Measurements from ENCODE around the gene VAT1L.
"Not testable (repeated sequence)": the region's sequence is repeated elsewhere in the genome, so short reads cannot be mapped to it uniquely, and the experiment has no call there.

VAT1L gene

DNA sequence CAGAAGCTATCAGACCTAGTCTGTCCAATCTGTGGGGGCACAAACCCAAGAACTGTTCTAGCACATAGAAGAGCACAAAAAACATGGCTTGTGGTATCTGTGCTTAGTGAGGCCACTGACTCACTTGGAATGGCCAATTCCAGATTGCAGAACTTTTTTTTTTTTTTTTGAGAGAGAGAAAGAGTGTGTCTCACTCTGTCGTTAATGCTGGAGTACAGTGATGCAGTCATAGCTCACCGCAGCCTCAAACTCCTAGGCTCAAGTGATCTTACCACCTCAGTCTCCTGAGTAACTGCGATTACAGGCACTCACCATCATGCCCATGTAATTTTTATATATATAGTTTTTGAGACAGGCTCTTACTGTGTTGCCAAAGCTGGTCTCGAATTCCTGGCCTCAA lies 156.8 kb downstream of the VAT1L start:
- Histone ChIP-seq H3K4me1 (peaks cover 0 to 9% (median 0%) of the 10 kb centered on the region in 10 experiments; a peak in 4 of 20 replicates), H3K9me3 (replicated peaks in 1 of 11) (peaks cover 10 to 23% (median 11%) of the 10 kb centered on the region in 11 experiments; a peak in 19 of 22 replicates)

DNA sequence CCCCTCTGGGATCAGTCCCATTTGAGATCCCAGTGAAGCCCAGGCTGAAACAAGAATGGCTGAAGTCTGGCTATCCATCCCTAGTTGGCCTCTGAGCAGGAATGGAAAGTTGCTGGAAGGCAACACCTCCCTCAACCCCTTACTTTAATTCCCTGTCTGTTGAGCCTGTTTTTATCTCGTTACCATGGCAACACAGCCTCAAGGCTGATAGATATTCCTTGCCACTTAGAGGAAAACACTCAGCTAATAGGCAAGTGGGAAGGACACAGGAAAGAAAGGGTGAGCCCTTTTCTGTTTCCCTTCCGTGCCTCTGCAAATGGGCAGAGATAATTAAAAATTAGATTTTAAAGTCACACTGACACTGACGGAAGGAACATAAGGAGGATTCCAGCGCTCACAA lies 158.5 kb downstream of the VAT1L start:
- Histone ChIP-seq H3K4me1 (peaks cover 0 to 9% (median 0%) of the 10 kb centered on the region in 10 experiments; a peak in 4 of 20 replicates), H3K27ac (no peak overlapping the region), H4K20me1 (no peaks in the 10 kb centered on the region), H3K9me3 (replicated peaks in 1 of 11) (peaks cover 10 to 19% (median 11%) of the 10 kb centered on the region in 11 experiments; a peak in 19 of 22 replicates), H3K36me3 (no peaks in the 10 kb centered on the region), H3K4me3 (no peak overlapping the region), H3K27me3 (no peaks in the 10 kb centered on the region), H3K9ac (no peak overlapping the region), H3K4me2 (no peak overlapping the region)
- no peak for TF ChIP-seq Cebpa-rat (IDR thresholded peaks at IDR 0.05)

More for the DNA sequence above, 156.8 kb downstream of the VAT1L start:
- H3K4me3 ChIP-seq = no peak overlapping the region
- no peak overlapping the region for H3K9ac ChIP-seq
- H3K36me3 ChIP-seq = no peaks in the 10 kb centered on the region
- no peak for TF ChIP-seq Cebpa-rat (IDR thresholded peaks at IDR 0.05)
- H3K27ac ChIP-seq = no peak overlapping the region
- no peaks in the 10 kb centered on the region for H3K27me3 ChIP-seq
- no peaks in the 10 kb centered on the region for H4K20me1 ChIP-seq
- H3K4me2 ChIP-seq = no peak overlapping the region

DNA sequence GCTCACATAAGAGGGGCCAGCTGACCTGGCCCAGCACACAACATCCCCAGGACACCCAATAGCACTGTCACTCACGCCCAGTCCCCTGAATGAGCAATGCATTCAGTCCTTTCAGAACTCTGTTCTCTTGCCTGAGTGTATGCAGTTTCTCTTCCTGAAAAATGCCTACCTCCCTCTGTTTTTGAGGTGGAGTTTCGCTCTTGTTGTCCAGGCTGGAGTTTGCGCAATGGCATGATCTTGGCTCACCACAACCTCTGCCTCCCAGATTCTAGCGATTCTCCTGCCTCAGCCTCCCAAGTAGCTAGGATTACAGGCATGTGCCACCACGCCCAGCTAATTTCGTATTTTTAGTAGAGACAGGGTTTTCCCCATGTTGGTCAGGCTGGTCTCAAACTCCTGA lies 159.2 kb downstream of the VAT1L start:
- not testable (repeated sequence) for H3K4me3 ChIP-seq, H4K20me1 ChIP-seq, H3K9ac ChIP-seq, H3K36me3 ChIP-seq, H3K27ac ChIP-seq, H3K27me3 ChIP-seq, H3K4me1 ChIP-seq
- peak overlapping the region in 1 of 11 experiments; percentile 13; a peak in 2 of 22 replicates for H3K4me2 ChIP-seq
- peaks cover 2 to 11% (median 3%) of the 10 kb centered on the region in 11 experiments; a peak in 17 of 22 replicates for H3K9me3 ChIP-seq (replicated peaks in 1 of 11)
- TF ChIP-seq Cebpa-rat (IDR thresholded peaks at IDR 0.05) = peak in 2 of 11 experiments; percentile 71 to 73; a peak in 2 of 22 replicates

DNA sequence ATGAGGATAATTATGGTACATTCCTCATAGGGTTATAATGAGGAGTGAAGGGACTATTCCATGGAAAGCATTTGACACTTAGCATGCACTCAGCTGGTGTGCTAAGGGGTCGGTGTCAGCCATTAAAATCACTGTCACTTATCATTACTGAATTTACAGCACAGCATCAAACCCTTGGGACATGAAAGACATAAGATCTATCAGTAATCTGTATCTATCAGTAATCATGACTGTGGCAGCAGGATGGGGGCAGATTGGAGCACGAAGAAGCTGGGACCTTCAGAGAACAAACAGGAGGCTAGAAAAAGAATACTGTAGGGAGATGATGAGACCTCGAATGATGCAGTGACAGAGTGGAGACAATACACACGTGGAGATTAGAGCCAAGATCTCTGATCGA lies 160.5 kb downstream of the VAT1L start:
- Histone ChIP-seq H3K4me3 (no peak overlapping the region), H3K4me2 (no peak overlapping the region), H3K9ac (no peak overlapping the region), H3K9me3 (replicated peaks in 1 of 11) (peaks cover 0 to 4% (median 0%) of the 10 kb centered on the region in 11 experiments; a peak in 3 of 22 replicates), H3K36me3 (no peaks in the 10 kb centered on the region), H4K20me1 (no peaks in the 10 kb centered on the region), H3K27me3 (0 out of 22 replicates have a peak, but pooled peaks cover 0 to 3% (median 0%) of the 10 kb centered on the region in 11 experiments), H3K27ac (no peak overlapping the region), H3K4me1 (peaks cover 0 to 14% (median 6%) of the 10 kb centered on the region in 10 experiments; a peak in 18 of 20 replicates)
- no peak for TF ChIP-seq Cebpa-rat (IDR thresholded peaks at IDR 0.05)

DNA sequence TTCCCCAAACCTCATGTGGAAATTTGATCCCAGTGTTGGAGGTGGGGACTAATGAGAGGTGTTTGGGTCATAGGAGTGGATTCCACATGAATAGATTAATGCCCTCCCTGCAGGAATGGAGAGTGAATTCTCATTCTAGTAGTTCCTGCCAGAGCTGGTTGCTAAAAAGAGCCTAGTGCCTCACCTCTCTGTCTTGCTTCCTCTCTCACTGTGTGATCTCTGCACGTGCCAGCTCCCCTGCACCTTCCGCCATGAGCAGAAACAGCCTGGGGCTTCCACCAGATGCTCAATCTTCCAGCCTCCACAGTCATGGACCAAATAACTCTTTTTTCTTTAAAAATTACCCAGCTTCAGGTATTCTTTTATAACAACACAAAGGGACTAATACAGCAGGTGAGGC lies 161.1 kb downstream of the VAT1L start:
- peaks cover 0 to 4% (median 0%) of the 10 kb centered on the region in 11 experiments; a peak in 3 of 22 replicates for H3K9me3 ChIP-seq (replicated peaks in 1 of 11)
- H3K4me3 ChIP-seq = no peak overlapping the region
- peaks cover 0 to 20% (median 12%) of the 10 kb centered on the region in 10 experiments; a peak in 18 of 20 replicates for H3K4me1 ChIP-seq
- H3K36me3 ChIP-seq = no peaks in the 10 kb centered on the region
- no peak overlapping the region for H3K27ac ChIP-seq
- H3K4me2 ChIP-seq = no peak overlapping the region
- H3K9ac ChIP-seq = no peak overlapping the region
- TF ChIP-seq Cebpa-rat (IDR thresholded peaks at IDR 0.05) = no peak
- H3K27me3 ChIP-seq = 0 out of 22 replicates have a peak, but pooled peaks cover 0 to 6% (median 0%) of the 10 kb centered on the region in 11 experiments
- no peaks in the 10 kb centered on the region for H4K20me1 ChIP-seq

DNA sequence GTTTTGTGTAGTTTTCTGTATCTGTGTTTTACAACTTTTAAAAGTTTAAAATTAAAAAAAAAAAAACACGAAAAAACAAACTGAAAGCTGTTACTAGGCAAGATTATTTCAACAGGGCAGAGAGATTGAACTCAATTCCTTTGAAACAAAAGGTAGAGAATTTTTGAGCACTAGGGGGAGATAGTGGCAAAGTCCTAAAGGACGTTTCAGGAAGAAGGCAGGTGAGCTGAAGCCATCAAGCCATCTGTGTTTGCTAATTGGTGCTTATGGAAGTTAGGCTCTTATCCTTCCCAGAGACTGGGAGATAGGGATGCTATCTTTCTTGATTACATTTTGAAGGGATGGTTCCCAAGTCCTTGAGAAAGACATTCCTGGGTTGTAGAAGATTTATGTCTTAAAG lies 163.4 kb downstream of the VAT1L start:
- 0 out of 22 replicates have a peak, but pooled peaks cover 0 to 6% (median 0%) of the 10 kb centered on the region in 11 experiments for H3K27me3 ChIP-seq
- peaks cover 0 to 29% (median 26%) of the 10 kb centered on the region in 10 experiments; a peak in 18 of 20 replicates for H3K4me1 ChIP-seq
- H3K4me3 ChIP-seq = no peak overlapping the region
- TF ChIP-seq Cebpa-rat (IDR thresholded peaks at IDR 0.05) = no peak
- no peak overlapping the region for H3K9ac ChIP-seq
- peaks cover 0 to 4% (median 0%) of the 10 kb centered on the region in 11 experiments; a peak in 3 of 22 replicates for H3K9me3 ChIP-seq (replicated peaks in 1 of 11)
- no peaks in the 10 kb centered on the region for H4K20me1 ChIP-seq
- H3K27ac ChIP-seq = no peak overlapping the region
- H3K36me3 ChIP-seq = no peaks in the 10 kb centered on the region
- no peak overlapping the region for H3K4me2 ChIP-seq

DNA sequence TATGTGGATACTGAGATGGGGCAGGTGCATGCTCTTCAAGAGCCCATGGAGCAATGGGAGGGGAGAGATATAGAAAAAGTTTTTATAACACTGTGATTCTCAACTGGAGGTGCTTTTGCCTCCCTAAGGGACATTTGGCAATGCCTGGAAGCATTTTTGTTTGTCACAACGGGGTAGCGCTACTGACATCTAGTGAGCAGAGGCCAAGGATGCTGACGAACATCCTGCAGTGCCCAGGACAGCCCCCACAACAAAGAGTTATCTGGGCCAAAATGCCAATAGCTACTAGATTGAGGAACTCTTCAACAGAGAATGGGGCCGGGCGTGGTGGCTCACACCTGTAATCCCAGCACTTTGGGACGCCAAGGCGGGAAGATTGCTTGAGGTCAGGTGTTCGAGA lies 166.8 kb downstream of the VAT1L start:
- H4K20me1 ChIP-seq = no peaks in the 10 kb centered on the region
- H3K27me3 ChIP-seq = peaks cover 0 to 13% (median 0%) of the 10 kb centered on the region in 11 experiments; a peak in 1 of 22 replicates
- H3K4me3 ChIP-seq = no peak overlapping the region
- peak overlapping the region in 3 of 11 experiments; percentile 40 to 82 (median 61); a peak in 4 of 22 replicates for H3K27ac ChIP-seq
- peaks cover 4 to 35% (median 28%) of the 10 kb centered on the region in 10 experiments; a peak in 18 of 20 replicates for H3K4me1 ChIP-seq
- H3K9ac ChIP-seq = peak overlapping the region in 1 of 11 experiments; percentile 28; a peak in 2 of 22 replicates
- H3K36me3 ChIP-seq = no peaks in the 10 kb centered on the region
- peak overlapping the region in 8 of 11 experiments; percentile 15 to 65 (median 60); a peak in 16 of 22 replicates for H3K4me2 ChIP-seq
- peaks cover 0 to 7% (median 0%) of the 10 kb centered on the region in 11 experiments; a peak in 3 of 22 replicates for H3K9me3 ChIP-seq (replicated peaks in 1 of 11)
- peak in 2 of 11 experiments; percentile 7 to 21; a peak in 1 of 22 replicates for TF ChIP-seq Cebpa-rat (IDR thresholded peaks at IDR 0.05)

DNA sequence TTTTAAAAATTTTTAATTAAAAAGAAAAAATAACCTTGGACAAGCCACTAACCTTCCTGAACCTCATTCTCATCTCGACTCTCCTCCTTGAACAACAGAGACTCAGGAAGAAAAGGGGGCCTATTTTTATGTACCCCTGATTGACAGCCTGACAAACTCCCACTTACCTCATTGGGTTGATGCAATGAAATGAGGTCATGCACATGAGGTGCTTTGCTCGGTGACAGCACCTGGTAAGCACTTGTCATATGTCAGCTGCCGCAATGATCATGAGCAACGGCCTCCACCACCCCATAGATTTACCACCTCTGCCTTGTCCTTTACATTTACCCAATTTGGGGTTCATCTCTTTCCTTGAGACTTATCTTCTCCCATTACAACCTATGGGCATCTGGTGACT lies 167.9 kb downstream of the VAT1L start:
- Histone ChIP-seq H3K9ac (no peak overlapping the region), H4K20me1 (no peaks in the 10 kb centered on the region), H3K4me2 (no peak overlapping the region), H3K27me3 (peaks cover 0 to 19% (median 0%) of the 10 kb centered on the region in 11 experiments; a peak in 1 of 22 replicates), H3K9me3 (replicated peaks in 1 of 11) (peaks cover 0 to 7% (median 0%) of the 10 kb centered on the region in 11 experiments; a peak in 5 of 22 replicates), H3K36me3 (no peaks in the 10 kb centered on the region), H3K4me1 (peaks cover 4 to 35% (median 28%) of the 10 kb centered on the region in 10 experiments; a peak in 18 of 20 replicates), H3K4me3 (no peak overlapping the region), H3K27ac (0 out of 22 replicates have a peak overlapping the region, but pooled peaks of 1 of the 11 experiments have one; percentile 82)
- no peak for TF ChIP-seq Cebpa-rat (IDR thresholded peaks at IDR 0.05)

DNA sequence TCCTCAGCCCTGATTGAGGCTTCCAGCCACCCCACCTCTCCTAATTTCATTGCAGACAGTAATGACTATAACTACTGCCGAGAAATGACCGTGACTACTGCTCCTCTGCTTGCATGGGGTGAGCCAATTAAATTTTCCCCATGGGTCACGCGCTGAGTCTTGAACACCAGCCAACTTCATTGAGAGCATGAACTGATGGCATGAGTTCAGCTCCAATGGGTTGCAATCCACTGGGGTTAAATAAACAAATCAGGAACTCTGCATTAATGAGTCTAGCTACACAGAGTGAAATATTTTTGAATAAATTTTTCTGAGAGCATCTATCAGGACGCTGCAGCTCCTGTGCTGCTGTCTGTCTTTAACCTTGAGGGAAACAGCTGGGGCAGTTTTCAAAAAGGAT lies 172.4 kb downstream of the VAT1L start:
- peaks cover 0 to 14% (median 4%) of the 10 kb centered on the region in 11 experiments; a peak in 7 of 22 replicates for H3K9me3 ChIP-seq (replicated peaks in 1 of 11)
- H4K20me1 ChIP-seq = no peaks in the 10 kb centered on the region
- H3K4me3 ChIP-seq = no peak overlapping the region
- H3K27ac ChIP-seq = no peak overlapping the region
- H3K4me2 ChIP-seq = no peak overlapping the region
- H3K9ac ChIP-seq = no peak overlapping the region
- TF ChIP-seq Cebpa-rat (IDR thresholded peaks at IDR 0.05) = no peak
- H3K36me3 ChIP-seq = no peaks in the 10 kb centered on the region
- H3K27me3 ChIP-seq = peaks cover 0 to 18% (median 0%) of the 10 kb centered on the region in 11 experiments; a peak in 1 of 22 replicates
- H3K4me1 ChIP-seq = peaks cover under 1 to 13% (median 6%) of the 10 kb centered on the region in 10 experiments; a peak in 16 of 20 replicates
